Endometrial microvascular endothelial cells (primary cell): ENCODE results near the gene EDN2. TPM values are rescaled to one million over a fixed set of nuclear protein-coding genes. Genes with fewer than 3 reads are reported as not detected.

ENCODE experiments used
- in situ Hi-C: cut with HindIII; loops from 2 replicates; pipeline ENCODE4 v1.10.0; 2017; ENCODE audit warnings: low sequenced_read_pairs, low pct_unique_long_range_greater_than_20kb; ENCODE audit errors: inconsistent ontology term
- total RNA-seq: library from RNA; depleted of rRNA; stranded (reverse); fragments of >200 nt; gene quantifications from one replicate; pipeline ENCODE4 v1.2.3, GENCODE V29; 2015; ENCODE audit errors: inconsistent ontology term

The EDN2 gene
- total RNA-seq, 1 donor from 2014 or later, result not detected

GRCh38 chr1:41475859-41476567 is 8.5 kb downstream of the EDN2 start:
- in situ Hi-C loops, result no loop called here

- in situ Hi-C loops, result no loop called here
Measured at GRCh38 chr1:41475346-41475745, 9.1 kb downstream of the EDN2 start.

GRCh38 chr1:41474490-41475271 is 9.8 kb downstream of the EDN2 start:
- in situ Hi-C loops, result no loop called here

- in situ Hi-C loops, result no loop called here
Measured at GRCh38 chr1:41473738-41474362, 10.6 kb downstream of the EDN2 start.

GRCh38 chr1:41471658-41472057 is 12.8 kb downstream of the EDN2 start:
- in situ Hi-C loops, result no loop called here

- in situ Hi-C loops, result no loop called here
Measured at GRCh38 chr1:41469706-41470105, 14.8 kb downstream of the EDN2 start.

- in situ Hi-C loops, result no loop called here
Measured at GRCh38 chr1:41468122-41468762, 16.2 kb downstream of the EDN2 start.

- in situ Hi-C loops, result no loop called here
Measured at GRCh38 chr1:41467673-41468072, 16.8 kb downstream of the EDN2 start.

- in situ Hi-C loops, result no loop called here
Measured at GRCh38 chr1:41466146-41466545, 18.3 kb downstream of the EDN2 start.

GRCh38 chr1:41465741-41466140 is 18.7 kb downstream of the EDN2 start:
- in situ Hi-C loops, result no loop called here

GRCh38 chr1:41464885-41465284 is 19.6 kb downstream of the EDN2 start:
- in situ Hi-C loops, result no loop called here

GRCh38 chr1:41463516-41463915 is 21.0 kb downstream of the EDN2 start:
- in situ Hi-C loops, result no loop called here

GRCh38 chr1:41462680-41463004 is 21.8 kb downstream of the EDN2 start:
- in situ Hi-C loops, result no loop called here

GRCh38 chr1:41461790-41462679 is 22.4 kb downstream of the EDN2 start:
- in situ Hi-C loops, result no loop called here

- in situ Hi-C loops, result no loop called here
Measured at GRCh38 chr1:41456847-41457540, 27.5 kb downstream of the EDN2 start.

- in situ Hi-C loops, result no loop called here
Measured at GRCh38 chr1:41455479-41456332, 28.8 kb downstream of the EDN2 start.

- in situ Hi-C loops, result no loop called here
Measured at GRCh38 chr1:41454406-41454805, 30.1 kb downstream of the EDN2 start.
